ENCODE measurements around the gene TCP10L.
"Not testable (repeated sequence)": the region's sequence is repeated elsewhere in the genome, so short reads cannot be mapped to it uniquely, and the experiment has no call there.

Gene TCP10L

GRCh38 chr21:32559006-32559610 is 26.2 kb downstream of the TCP10L start:
- in situ Hi-C loops (cut with MboI; ENCODE audit: low sequenced_read_pairs) = no loop called here

- in situ Hi-C loops (cut with MboI; ENCODE audit: low sequenced_read_pairs) = no loop called here
Measured at GRCh38 chr21:32558106-32558505, 27.2 kb downstream of the TCP10L start.

- in situ Hi-C loops (cut with MboI; ENCODE audit: low sequenced_read_pairs) = no loop called here
Measured at GRCh38 chr21:32554832-32555638, 30.3 kb downstream of the TCP10L start.

GRCh38 chr21:32549886-32550285 is 35.4 kb downstream of the TCP10L start:
- in situ Hi-C loops (cut with MboI; ENCODE audit: low sequenced_read_pairs) = no loop called here

- in situ Hi-C loops (cut with MboI; ENCODE audit: low sequenced_read_pairs) = no loop called here
Measured at GRCh38 chr21:32549440-32549839, 35.9 kb downstream of the TCP10L start.

GRCh38 chr21:32548978-32549377 is 36.3 kb downstream of the TCP10L start:
- in situ Hi-C loops (cut with MboI; ENCODE audit: low sequenced_read_pairs) = no loop called here

- in situ Hi-C loops (cut with MboI; ENCODE audit: low sequenced_read_pairs) = no loop called here
Measured at GRCh38 chr21:32547018-32547417, 38.3 kb downstream of the TCP10L start.

- in situ Hi-C loops (cut with MboI; ENCODE audit: low sequenced_read_pairs) = no loop called here
Measured at GRCh38 chr21:32545948-32546441, 39.3 kb downstream of the TCP10L start.

GRCh38 chr21:32544697-32545096 is 40.6 kb downstream of the TCP10L start:
- in situ Hi-C loops (cut with MboI; ENCODE audit: low sequenced_read_pairs) = no loop called here

- in situ Hi-C loops (cut with MboI; ENCODE audit: low sequenced_read_pairs) = no loop called here
Measured at GRCh38 chr21:32543975-32544374, 41.3 kb downstream of the TCP10L start.

GRCh38 chr21:32543056-32543455 is 42.3 kb downstream of the TCP10L start:
- in situ Hi-C loops (cut with MboI; ENCODE audit: low sequenced_read_pairs) = not testable (repeated sequence)

- in situ Hi-C loops (cut with MboI; ENCODE audit: low sequenced_read_pairs) = no loop called here
Measured at GRCh38 chr21:32539378-32539777, 45.9 kb downstream of the TCP10L start.

- in situ Hi-C loops (cut with MboI; ENCODE audit: low sequenced_read_pairs) = no loop called here
Measured at GRCh38 chr21:32538147-32538792, 47.1 kb downstream of the TCP10L start.

- in situ Hi-C loops (cut with MboI; ENCODE audit: low sequenced_read_pairs) = no loop called here
Measured at GRCh38 chr21:32537569-32537881, 47.8 kb downstream of the TCP10L start.

GRCh38 chr21:32535612-32536011 is 49.7 kb downstream of the TCP10L start:
- in situ Hi-C loops (cut with MboI; ENCODE audit: low sequenced_read_pairs) = no loop called here

- in situ Hi-C loops (cut with MboI; ENCODE audit: low sequenced_read_pairs) = no loop called here
Measured at GRCh38 chr21:32534113-32534512, 51.2 kb downstream of the TCP10L start.

- in situ Hi-C loops (cut with MboI; ENCODE audit: low sequenced_read_pairs) = no loop called here
Measured at GRCh38 chr21:32533611-32534010, 51.7 kb downstream of the TCP10L start.

GRCh38 chr21:32533053-32533452 is 52.3 kb downstream of the TCP10L start:
- in situ Hi-C loops (cut with MboI; ENCODE audit: low sequenced_read_pairs) = no loop called here

GRCh38 chr21:32532636-32533035 is 52.7 kb downstream of the TCP10L start:
- in situ Hi-C loops (cut with MboI; ENCODE audit: low sequenced_read_pairs) = no loop called here

- in situ Hi-C loops (cut with MboI; ENCODE audit: low sequenced_read_pairs) = not testable (repeated sequence)
Measured at GRCh38 chr21:32531561-32531960, 53.8 kb downstream of the TCP10L start.

- in situ Hi-C loops (cut with MboI; ENCODE audit: low sequenced_read_pairs) = not testable (repeated sequence)
Measured at GRCh38 chr21:32530809-32531208, 54.5 kb downstream of the TCP10L start.

GRCh38 chr21:32529679-32530078 is 55.6 kb downstream of the TCP10L start:
- in situ Hi-C loops (cut with MboI; ENCODE audit: low sequenced_read_pairs) = no loop called here
